Ishikawa (cell line): Measurements from ENCODE around the gene MLLT1.

Source experiments
- CEBPB ChIP-seq: IDR thresholded peaks from 2 replicates; pipeline ENCODE4 v1.6.1; 2012
- CREB1 ChIP-seq: IDR thresholded peaks from 2 replicates; pipeline ENCODE4 v1.6.1; 2012; ENCODE audit warnings: low read depth
- EGR1 ChIP-seq: IDR thresholded peaks from 2 replicates; pipeline ENCODE4 v1.6.1; 2012
- EP300 ChIP-seq: IDR thresholded peaks from 2 replicates; pipeline ENCODE4 v1.6.1; 2012; ENCODE audit warnings: borderline replicate concordance
- FOXM1 ChIP-seq: IDR thresholded peaks from 2 replicates; pipeline ENCODE4 v1.6.1; 2012; ENCODE audit warnings: low read depth, borderline replicate concordance
- NFIC ChIP-seq: IDR thresholded peaks from 2 replicates; pipeline ENCODE4 v1.6.1; 2012
- RAD21 ChIP-seq: IDR thresholded peaks from 2 replicates; pipeline ENCODE4 v1.6.1; 2012; ENCODE audit warnings: low read depth
- TAF1 ChIP-seq: IDR thresholded peaks from 2 replicates; pipeline ENCODE4 v1.6.1; 2012; ENCODE audit warnings: low read depth, mild to moderate bottlenecking
- TCF12 ChIP-seq: IDR thresholded peaks from 2 replicates; pipeline ENCODE4 v1.6.1; 2012; ENCODE audit warnings: low read depth
- TEAD4 ChIP-seq: IDR thresholded peaks from 2 replicates; pipeline ENCODE4 v1.6.1; 2012
- YY1 ChIP-seq: IDR thresholded peaks from 2 replicates; pipeline ENCODE4 v1.6.1; 2012; ENCODE audit warnings: low read depth
- ZBTB7A ChIP-seq: IDR thresholded peaks from 2 replicates; pipeline ENCODE4 v1.6.1; 2012; ENCODE audit warnings: low read depth
- TF ChIP-seq, protein P1 (sequence below): IDR thresholded peaks from 2 replicates; pipeline ENCODE4 v1.6.1; 2012
- TF ChIP-seq, protein P2 (sequence below): IDR thresholded peaks from 2 replicates; pipeline ENCODE4 v1.6.1; 2012; ENCODE audit warnings: low read depth, mild to moderate bottlenecking
- TF ChIP-seq, protein P3 (sequence below): IDR thresholded peaks from 2 replicates; pipeline ENCODE4 v1.6.1; 2012

The MLLT1 gene

DNA sequence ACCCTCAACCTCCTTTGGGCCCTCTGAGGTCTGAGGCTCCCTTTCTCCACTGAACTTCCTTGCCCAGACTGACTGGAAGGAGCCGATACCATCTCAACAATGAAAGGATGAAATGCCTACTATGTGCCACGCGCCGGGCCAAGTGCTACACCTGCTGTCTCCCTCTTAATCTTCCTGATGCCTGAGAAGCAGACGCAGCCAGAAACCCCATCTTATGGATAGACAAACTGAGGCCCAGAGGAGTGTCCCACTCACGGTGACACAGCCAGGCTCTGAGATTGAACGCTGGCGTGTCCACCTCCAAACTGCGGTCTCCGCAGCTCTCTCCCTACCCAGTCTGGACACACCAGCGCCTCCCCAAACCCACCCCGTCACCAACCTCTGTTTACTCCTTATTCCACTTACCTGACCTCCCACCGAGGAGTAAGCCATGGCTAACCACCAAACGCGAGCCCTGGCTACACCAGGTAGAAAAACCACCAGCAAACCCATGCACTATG, 20.9 kb downstream of the MLLT1 start:
- TF ChIP-seq, protein P1, sequence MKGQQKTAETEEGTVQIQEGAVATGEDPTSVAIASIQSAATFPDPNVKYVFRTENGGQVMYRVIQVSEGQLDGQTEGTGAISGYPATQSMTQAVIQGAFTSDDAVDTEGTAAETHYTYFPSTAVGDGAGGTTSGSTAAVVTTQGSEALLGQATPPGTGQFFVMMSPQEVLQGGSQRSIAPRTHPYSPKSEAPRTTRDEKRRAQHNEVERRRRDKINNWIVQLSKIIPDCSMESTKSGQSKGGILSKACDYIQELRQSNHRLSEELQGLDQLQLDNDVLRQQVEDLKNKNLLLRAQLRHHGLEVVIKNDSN = no peak
- TF ChIP-seq, protein P2, sequence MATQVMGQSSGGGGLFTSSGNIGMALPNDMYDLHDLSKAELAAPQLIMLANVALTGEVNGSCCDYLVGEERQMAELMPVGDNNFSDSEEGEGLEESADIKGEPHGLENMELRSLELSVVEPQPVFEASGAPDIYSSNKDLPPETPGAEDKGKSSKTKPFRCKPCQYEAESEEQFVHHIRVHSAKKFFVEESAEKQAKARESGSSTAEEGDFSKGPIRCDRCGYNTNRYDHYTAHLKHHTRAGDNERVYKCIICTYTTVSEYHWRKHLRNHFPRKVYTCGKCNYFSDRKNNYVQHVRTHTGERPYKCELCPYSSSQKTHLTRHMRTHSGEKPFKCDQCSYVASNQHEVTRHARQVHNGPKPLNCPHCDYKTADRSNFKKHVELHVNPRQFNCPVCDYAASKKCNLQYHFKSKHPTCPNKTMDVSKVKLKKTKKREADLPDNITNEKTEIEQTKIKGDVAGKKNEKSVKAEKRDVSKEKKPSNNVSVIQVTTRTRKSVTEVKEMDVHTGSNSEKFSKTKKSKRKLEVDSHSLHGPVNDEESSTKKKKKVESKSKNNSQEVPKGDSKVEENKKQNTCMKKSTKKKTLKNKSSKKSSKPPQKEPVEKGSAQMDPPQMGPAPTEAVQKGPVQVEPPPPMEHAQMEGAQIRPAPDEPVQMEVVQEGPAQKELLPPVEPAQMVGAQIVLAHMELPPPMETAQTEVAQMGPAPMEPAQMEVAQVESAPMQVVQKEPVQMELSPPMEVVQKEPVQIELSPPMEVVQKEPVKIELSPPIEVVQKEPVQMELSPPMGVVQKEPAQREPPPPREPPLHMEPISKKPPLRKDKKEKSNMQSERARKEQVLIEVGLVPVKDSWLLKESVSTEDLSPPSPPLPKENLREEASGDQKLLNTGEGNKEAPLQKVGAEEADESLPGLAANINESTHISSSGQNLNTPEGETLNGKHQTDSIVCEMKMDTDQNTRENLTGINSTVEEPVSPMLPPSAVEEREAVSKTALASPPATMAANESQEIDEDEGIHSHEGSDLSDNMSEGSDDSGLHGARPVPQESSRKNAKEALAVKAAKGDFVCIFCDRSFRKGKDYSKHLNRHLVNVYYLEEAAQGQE = no peak

DNA sequence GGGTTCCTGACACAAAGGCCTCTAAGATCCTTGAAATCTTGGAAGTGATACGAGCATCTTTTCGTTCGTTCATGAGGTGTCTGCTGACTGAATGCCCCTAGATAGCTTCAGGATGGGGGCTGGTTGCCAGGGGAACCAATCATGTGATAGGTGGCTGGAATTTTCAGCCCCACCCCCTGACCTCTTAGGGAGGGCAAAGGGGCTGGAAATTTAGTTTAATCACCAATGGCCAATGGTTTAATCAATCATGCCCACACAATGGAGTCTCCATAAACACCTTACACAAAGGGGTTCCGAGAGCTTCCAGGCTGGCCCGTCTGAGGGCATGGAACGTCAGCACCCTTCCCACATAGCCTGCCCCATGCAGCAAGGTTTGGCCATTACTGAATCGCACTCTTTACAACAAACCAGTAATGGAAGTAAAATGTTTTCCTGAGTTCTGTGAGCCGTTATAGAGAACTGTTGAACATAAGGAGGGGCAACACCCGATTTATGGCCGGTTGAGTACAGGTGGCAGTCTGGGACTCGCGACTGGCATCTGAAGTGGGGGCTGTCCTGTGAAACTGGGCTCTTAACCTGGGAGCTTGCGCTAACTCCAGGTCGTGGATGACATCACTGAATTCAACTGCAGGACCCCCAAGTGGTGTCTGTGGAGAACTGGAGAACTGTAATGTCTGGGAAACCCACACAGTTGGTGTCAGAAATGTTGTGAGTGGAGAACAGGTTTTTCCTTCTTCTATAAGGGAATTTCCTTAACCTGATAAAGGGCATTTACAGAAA, 25.6 kb downstream of the MLLT1 start:
- TF ChIP-seq, protein P1 = no peak
- TF ChIP-seq CREB1 = no peak
- TF ChIP-seq CEBPB = no peak
- TF ChIP-seq TCF12 = no peak
- TF ChIP-seq YY1 = no peak
- TF ChIP-seq EP300 = no peak
- TF ChIP-seq TAF1 = no peak
- TF ChIP-seq, protein P3, sequence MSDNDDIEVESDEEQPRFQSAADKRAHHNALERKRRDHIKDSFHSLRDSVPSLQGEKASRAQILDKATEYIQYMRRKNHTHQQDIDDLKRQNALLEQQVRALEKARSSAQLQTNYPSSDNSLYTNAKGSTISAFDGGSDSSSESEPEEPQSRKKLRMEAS = no peak
- TF ChIP-seq TEAD4 = no peak
- TF ChIP-seq ZBTB7A = no peak
- TF ChIP-seq NFIC = no peak
- TF ChIP-seq FOXM1 = no peak
- TF ChIP-seq EGR1 = no peak
- TF ChIP-seq RAD21 = no peak
- TF ChIP-seq, protein P2 = no peak

DNA sequence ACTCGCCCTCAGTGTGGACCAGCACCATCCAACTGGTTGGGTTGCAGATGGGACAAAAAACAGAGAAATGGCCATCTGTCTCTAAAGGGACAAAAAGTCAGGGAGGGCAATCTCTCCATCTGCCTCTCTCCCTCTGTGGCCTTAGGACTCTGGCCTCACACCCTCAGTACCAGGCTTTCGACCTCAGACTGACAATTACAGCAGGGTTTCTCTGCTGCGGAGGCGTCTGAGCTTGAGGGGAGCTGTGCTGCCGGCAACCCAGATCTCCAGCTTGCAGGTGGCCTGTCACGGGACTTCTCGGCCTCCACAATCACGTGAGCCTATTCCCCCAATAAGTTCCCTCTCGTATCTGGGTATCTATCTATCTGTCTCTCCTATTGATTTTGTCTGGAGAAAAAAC, 27.7 kb downstream of the MLLT1 start:
- no peak for TF ChIP-seq TEAD4
- no peak for TF ChIP-seq CREB1
- no peak for TF ChIP-seq FOXM1
- TF ChIP-seq NFIC = no peak
- no peak for TF ChIP-seq EGR1
- TF ChIP-seq, protein P3 = no peak
- TF ChIP-seq RAD21 = no peak
- no peak for TF ChIP-seq ZBTB7A
- no peak for TF ChIP-seq TCF12
- TF ChIP-seq, protein P1 = no peak
- TF ChIP-seq TAF1 = no peak

DNA sequence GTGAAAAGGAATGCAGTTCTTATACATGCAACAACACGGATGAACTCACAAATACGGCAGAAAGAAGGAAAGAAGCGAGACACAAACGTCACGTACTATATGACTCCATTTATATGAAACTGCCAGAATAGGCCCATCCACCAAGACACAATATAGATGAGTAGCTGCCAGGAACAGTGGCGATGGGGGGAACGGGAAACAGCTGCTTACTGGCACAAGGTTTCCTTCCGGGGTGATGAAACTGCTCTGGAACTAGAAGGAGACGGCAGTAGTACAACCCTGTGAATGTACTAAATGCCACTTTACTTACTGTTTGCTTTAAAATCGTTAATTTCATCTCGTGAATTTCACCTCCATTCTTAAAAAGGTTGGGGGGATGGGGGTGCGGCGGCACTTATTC, 28.9 kb downstream of the MLLT1 start:
- TF ChIP-seq TCF12 (no peak), CEBPB (no peak), NFIC (no peak), ZBTB7A (no peak), TAF1 (no peak), CREB1 (no peak), TEAD4 (no peak), YY1 (no peak), EP300 (no peak), FOXM1 (no peak), RAD21 (no peak), EGR1 (no peak)
- TF ChIP-seq, protein P2 = no peak
- TF ChIP-seq, protein P1 = no peak
- TF ChIP-seq, protein P3 = no peak
